DND-41 (cell line): ENCODE results near the gene IL1F10.
A peak's percentile ranks its signal among the peaks of the same experiment; 100 is the strongest.

ENCODE experiments used
- ATAC-seq: fragments of 200-7000 bp; cut with Tn5 transposase; 3 replicates; pipeline ENCODE4 v1.9.1; 2021; ENCODE audit warnings: low read depth; ENCODE audit not compliant: insufficient read depth
- DNase-seq: peaks from one replicate; pipeline ENCODE4 v3.0.0-alpha.2; 2020
- H2AFZ ChIP-seq: 2 replicates; pipeline ENCODE4 v1.6.0; 2012; ENCODE audit warnings: low read depth, low read length
- H3K27ac ChIP-seq: 2 replicates; pipeline ENCODE4 v1.5.1; 2012; ENCODE audit warnings: low read length, inconsistent platforms
- H3K27me3 ChIP-seq: fragments of 200-600 bp; sonication (generic); 2 replicates; pipeline ENCODE4 v1.6.0; 2012; ENCODE audit warnings: low read length, mild to moderate bottlenecking, inconsistent platforms; ENCODE audit not compliant: insufficient read depth, poor library complexity
- H3K36me3 ChIP-seq: 2 replicates; pipeline ENCODE4 v1.5.1; 2012; ENCODE audit warnings: low read length, inconsistent platforms; ENCODE audit not compliant: insufficient read depth
- H3K4me1 ChIP-seq: 2 replicates; pipeline ENCODE4 v1.5.1; 2012; ENCODE audit warnings: mild to moderate bottlenecking, low read length; ENCODE audit not compliant: insufficient read depth
- H3K4me2 ChIP-seq: 2 replicates; pipeline ENCODE4 v1.6.0; 2012; ENCODE audit warnings: mild to moderate bottlenecking, moderate library complexity, low read length, inconsistent platforms; ENCODE audit not compliant: insufficient read depth
- H3K4me3 ChIP-seq, 2 experiments: fragments of 200-600 bp in 1 of 2; shearing (Covaris generic) in 1 of 2; 2 replicates each; pipeline ENCODE4 v1.5.1; 2012 to 2016; ENCODE audit warnings: inconsistent platforms in 2 of 2, low read length in 2 of 2, mild to moderate bottlenecking in 2 of 2, low read depth in 1 of 2, moderate library complexity in 1 of 2
- H3K79me2 ChIP-seq: 2 replicates; pipeline ENCODE4 v1.6.0; 2012; ENCODE audit warnings: low read length, inconsistent platforms; ENCODE audit not compliant: insufficient read depth
- H3K9ac ChIP-seq: 2 replicates; pipeline ENCODE4 v1.6.0; 2012; ENCODE audit warnings: low read depth, mild to moderate bottlenecking, inconsistent platforms, low read length, moderate library complexity
- H3K9me3 ChIP-seq: 2 replicates; pipeline ENCODE4 v1.5.1; 2012; ENCODE audit warnings: low read length, moderate library complexity, mild to moderate bottlenecking, inconsistent platforms; ENCODE audit not compliant: insufficient read depth, severe bottlenecking
- H4K20me1 ChIP-seq: 2 replicates; pipeline ENCODE4 v1.6.0; 2012; ENCODE audit warnings: low read length; ENCODE audit not compliant: insufficient read depth
- EZH2 ChIP-seq: IDR thresholded peaks from 3 replicates; pipeline ENCODE4 v1.6.1; 2012; ENCODE audit warnings: borderline replicate concordance, low read depth, mild to moderate bottlenecking, moderate library complexity, low read length, inconsistent platforms; ENCODE audit not compliant: severe bottlenecking
- TF ChIP-seq, protein P1 (sequence below): IDR thresholded peaks from 2 replicates; pipeline ENCODE4 v1.5.1; 2012; ENCODE audit warnings: borderline replicate concordance, low read length, moderate library complexity, mild to moderate bottlenecking; ENCODE audit not compliant: poor library complexity, severe bottlenecking; ENCODE audit errors: extremely low read depth

The IL1F10 gene

DNA sequence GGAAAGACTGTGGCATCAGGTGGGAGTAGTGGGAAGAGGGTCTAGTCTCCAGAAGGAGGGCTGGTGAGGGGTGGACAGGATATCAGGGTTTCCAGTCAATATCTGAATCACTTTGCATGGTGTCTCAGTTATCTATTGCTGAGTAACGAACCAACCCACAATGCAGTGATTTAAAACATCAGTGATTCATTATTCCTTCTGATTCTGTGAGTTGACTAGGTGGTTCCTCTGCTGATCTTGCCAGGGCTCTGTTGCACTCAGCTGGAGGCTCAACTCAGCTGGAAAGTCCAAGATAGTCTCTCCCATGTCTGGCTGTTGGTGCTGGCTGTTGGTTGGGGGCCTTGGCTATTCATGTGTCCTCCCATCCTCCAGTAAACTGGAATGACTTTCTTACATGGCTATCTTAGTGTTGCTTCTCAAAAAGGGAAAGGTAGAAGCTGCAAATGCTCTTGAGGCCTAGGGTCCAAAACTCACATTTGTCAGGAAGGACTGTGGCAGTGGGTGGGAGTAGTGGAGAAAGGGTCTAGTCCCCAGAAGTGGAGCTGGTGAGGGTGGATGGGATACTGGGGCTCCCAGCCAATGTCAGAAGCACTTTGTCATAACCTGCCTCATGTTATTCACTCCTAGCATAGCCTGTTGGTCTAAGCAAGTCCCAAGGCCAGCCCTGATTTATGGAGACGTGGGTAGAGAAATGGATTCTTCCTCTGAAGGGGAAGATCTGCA, 13.9 kb downstream of the IL1F10 start:
- H3K79me2 ChIP-seq: no peaks in the 10 kb centered on the region
- no peak overlapping the region for H3K4me3 ChIP-seq
- H3K4me1 ChIP-seq: no peaks in the 10 kb centered on the region
- no peak overlapping the region for H3K4me2 ChIP-seq
- ATAC-seq: no peak
- no peak for TF ChIP-seq EZH2
- TF ChIP-seq, protein P1, sequence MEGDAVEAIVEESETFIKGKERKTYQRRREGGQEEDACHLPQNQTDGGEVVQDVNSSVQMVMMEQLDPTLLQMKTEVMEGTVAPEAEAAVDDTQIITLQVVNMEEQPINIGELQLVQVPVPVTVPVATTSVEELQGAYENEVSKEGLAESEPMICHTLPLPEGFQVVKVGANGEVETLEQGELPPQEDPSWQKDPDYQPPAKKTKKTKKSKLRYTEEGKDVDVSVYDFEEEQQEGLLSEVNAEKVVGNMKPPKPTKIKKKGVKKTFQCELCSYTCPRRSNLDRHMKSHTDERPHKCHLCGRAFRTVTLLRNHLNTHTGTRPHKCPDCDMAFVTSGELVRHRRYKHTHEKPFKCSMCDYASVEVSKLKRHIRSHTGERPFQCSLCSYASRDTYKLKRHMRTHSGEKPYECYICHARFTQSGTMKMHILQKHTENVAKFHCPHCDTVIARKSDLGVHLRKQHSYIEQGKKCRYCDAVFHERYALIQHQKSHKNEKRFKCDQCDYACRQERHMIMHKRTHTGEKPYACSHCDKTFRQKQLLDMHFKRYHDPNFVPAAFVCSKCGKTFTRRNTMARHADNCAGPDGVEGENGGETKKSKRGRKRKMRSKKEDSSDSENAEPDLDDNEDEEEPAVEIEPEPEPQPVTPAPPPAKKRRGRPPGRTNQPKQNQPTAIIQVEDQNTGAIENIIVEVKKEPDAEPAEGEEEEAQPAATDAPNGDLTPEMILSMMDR: no peak
- H2AFZ ChIP-seq: no peak overlapping the region
- H4K20me1 ChIP-seq: no peaks in the 10 kb centered on the region
- H3K9ac ChIP-seq: no peak overlapping the region
- H3K36me3 ChIP-seq: no peaks in the 10 kb centered on the region
- H3K27ac ChIP-seq: no peak overlapping the region
- H3K27me3 ChIP-seq: peaks cover 15% of the 10 kb centered on the region
- no peak for DNase-seq
- H3K9me3 ChIP-seq: no peaks in the 10 kb centered on the region

DNA sequence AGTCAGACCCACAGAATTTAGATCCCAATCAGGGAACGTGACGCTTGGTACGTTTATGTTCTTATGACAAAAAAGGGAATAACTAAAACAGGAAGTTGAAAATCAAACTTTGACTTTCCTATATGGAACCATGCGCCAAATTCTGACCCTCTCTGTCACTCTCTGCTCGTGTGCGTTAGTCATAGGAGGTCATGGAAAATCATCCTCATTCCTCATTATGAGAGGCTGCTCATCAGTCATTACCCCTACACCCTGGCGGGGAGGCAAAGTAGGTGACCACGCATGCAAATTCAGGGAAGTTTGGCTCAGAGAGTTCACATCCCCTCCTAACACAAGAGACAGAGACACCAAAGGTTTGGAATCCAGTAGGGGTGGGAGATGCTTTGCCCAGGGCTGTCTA, 15.5 kb downstream of the IL1F10 start:
- no peak overlapping the region for H3K9ac ChIP-seq
- no peaks in the 10 kb centered on the region for H4K20me1 ChIP-seq
- no peaks in the 10 kb centered on the region for H3K79me2 ChIP-seq
- H3K9me3 ChIP-seq: no peaks in the 10 kb centered on the region
- no peaks in the 10 kb centered on the region for H3K36me3 ChIP-seq
- no peak overlapping the region for H3K4me3 ChIP-seq
- H2AFZ ChIP-seq: no peak overlapping the region
- ATAC-seq: no peak
- no peak overlapping the region for H3K4me2 ChIP-seq
- TF ChIP-seq, protein P1: no peak
- TF ChIP-seq EZH2: no peak
- DNase-seq: no peak
- H3K27ac ChIP-seq: no peak overlapping the region
- peaks cover 15% of the 10 kb centered on the region for H3K27me3 ChIP-seq
- H3K4me1 ChIP-seq: no peaks in the 10 kb centered on the region

DNA sequence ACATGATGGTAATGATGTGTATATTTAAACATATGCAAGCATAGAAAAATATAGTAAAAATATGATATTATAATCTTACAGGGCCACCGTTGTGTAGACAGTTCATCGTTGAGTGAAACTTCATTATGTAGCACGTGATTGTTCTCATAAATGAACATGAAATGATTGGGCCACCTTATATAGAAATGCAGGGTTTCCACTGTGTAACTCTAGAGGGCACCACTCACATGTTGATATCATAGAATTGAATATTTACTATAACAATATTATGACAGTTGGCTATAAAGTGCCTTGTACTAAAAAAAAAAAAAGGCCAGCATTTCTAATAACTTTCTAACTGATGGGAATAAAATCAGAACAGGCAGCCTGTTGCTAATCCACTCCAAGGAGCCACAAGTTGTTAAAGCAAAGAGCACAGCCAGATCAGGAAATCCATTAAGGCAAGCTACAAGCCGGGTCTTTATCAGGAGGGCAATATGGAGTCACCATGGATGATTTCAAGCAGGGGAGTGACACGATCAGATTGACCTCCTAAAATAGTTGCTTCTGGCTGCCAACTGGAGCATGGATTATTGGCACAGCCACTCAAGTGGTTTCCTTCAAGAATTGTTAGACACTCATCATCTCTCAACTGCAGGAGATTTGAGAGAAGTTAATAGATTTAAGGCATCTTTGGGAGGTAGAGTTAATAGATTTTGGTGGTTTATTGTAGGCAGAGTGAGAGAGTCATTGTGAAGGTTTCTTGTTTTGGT, 16.7 kb downstream of the IL1F10 start:
- DNase-seq: no peak
- H3K4me2 ChIP-seq: no peak overlapping the region

More for the DNA sequence above, 16.7 kb downstream of the IL1F10 start:
- TF ChIP-seq EZH2: no peak
- TF ChIP-seq, protein P1: peak; percentile 38
- H3K27me3 ChIP-seq: peaks cover 15% of the 10 kb centered on the region
- no peak overlapping the region for H3K9ac ChIP-seq
- ATAC-seq: no peak
- no peaks in the 10 kb centered on the region for H3K4me1 ChIP-seq
- H3K9me3 ChIP-seq: no peaks in the 10 kb centered on the region
- H3K27ac ChIP-seq: no peak overlapping the region
- no peak overlapping the region for H2AFZ ChIP-seq
- no peak overlapping the region for H3K4me3 ChIP-seq
- no peaks in the 10 kb centered on the region for H4K20me1 ChIP-seq
- H3K79me2 ChIP-seq: no peaks in the 10 kb centered on the region
- H3K36me3 ChIP-seq: no peaks in the 10 kb centered on the region
